K562 (cell line): ENCODE data around the gene ACSL6. TPM values are rescaled to one million over a fixed set of nuclear protein-coding genes. Genes with fewer than 3 reads are reported as not detected.

Experiments used
- FOXK1 ChIP-seq: sonication (generic); formaldehyde crosslinking; IDR thresholded peaks from 2 replicates; pipeline ENCODE4 v1.8.0; 2022; ENCODE audit warnings: missing genetic modification reagents, mild to moderate bottlenecking, borderline replicate concordance
- STAT5B ChIP-seq: fragments of 250-450 bp; sonication (Bioruptor Pico); IDR thresholded peaks from 2 replicates; pipeline ENCODE4 v1.8.0; 2021; ENCODE audit warnings: mild to moderate bottlenecking, inconsistent platforms
- XRCC3 ChIP-seq: fragments of 450-650 bp; IDR thresholded peaks from 2 replicates; pipeline ENCODE4 v1.6.1; 2017; ENCODE audit warnings: mild to moderate bottlenecking, moderate library complexity
- ZNF609 ChIP-seq: sonication (generic); formaldehyde crosslinking; IDR thresholded peaks from 2 replicates; pipeline ENCODE4 v1.8.1; 2023; ENCODE audit warnings: missing genetic modification reagents, mild to moderate bottlenecking, borderline replicate concordance
- polyA plus RNA-seq, 8 experiments: library from polyadenylated mRNA; depleted of rRNA in 4 of 8; stranded (reverse) in 5 of 8; unstranded in 3 of 8; fragments of >200 nt; fragmentation: Nextera tagmentation in 2 of 8; fragmentation: Illumina TruSeq in 1 of 8; extraction: Ambion mirVana in 2 of 8; extraction: Trizol in 1 of 8; gene quantifications; 2 replicates each; pipeline versions ENCODE4 v1.2.1 to v1.2.3, GENCODE V29; 2011 to 2014; ENCODE audit warnings: inconsistent platforms in 1 of 8, missing spikeins in 1 of 8
- total RNA-seq, 7 experiments: library from RNA; depleted of rRNA in 6 of 7; stranded (reverse); fragments of >200 nt in 6 of 7; fragmentation: Illumina TruSeq in 2 of 7; extraction: Trizol in 2 of 7; gene quantifications; 2 replicates each; pipeline versions ENCODE4 v1.2.1 to v1.2.3, GENCODE V29; 2011 to 2021; ENCODE audit warnings: low replicate concordance in 1 of 7
- TF ChIP-seq, protein P1 (sequence below): fragments of 450-650 bp; formaldehyde crosslinking; IDR thresholded peaks from 2 replicates; pipeline ENCODE4 v1.4.0; 2022; ENCODE audit warnings: mild to moderate bottlenecking, moderate library complexity

Gene ACSL6
- total and polyA plus RNA-seq, 9 of the 15 experiments (the other 6 are each of a cell fraction or from before 2014, with no cell fraction given): 0.50 to 1.5 (median 0.69) TPM

GRCh38 chr5:131947445-131947844 lies 64.0 kb downstream of the ACSL6 start (continued):
- no peak for TF ChIP-seq ZNF609 (CRISPR knock-in tag)
- TF ChIP-seq STAT5B (CRISPR knock-in tag): no peak
- no peak for TF ChIP-seq FOXK1
- TF ChIP-seq, protein P1, sequence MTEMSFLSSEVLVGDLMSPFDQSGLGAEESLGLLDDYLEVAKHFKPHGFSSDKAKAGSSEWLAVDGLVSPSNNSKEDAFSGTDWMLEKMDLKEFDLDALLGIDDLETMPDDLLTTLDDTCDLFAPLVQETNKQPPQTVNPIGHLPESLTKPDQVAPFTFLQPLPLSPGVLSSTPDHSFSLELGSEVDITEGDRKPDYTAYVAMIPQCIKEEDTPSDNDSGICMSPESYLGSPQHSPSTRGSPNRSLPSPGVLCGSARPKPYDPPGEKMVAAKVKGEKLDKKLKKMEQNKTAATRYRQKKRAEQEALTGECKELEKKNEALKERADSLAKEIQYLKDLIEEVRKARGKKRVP: no peak
- no peak for TF ChIP-seq XRCC3
- TF ChIP-seq, all 486 proteins: peak for 0
